HEK293T (cell line): Measurements from ENCODE around the gene ARHGAP45.

ENCODE experiments used
- ARNT ChIP-seq: fragments of 450-650 bp; IDR thresholded peaks from 2 replicates; pipeline ENCODE4 v1.6.1; 2017; ENCODE audit warnings: mild to moderate bottlenecking
- CTBP1 ChIP-seq: fragments of 450-650 bp; IDR thresholded peaks from 2 replicates; pipeline ENCODE4 v1.6.1; 2016; ENCODE audit warnings: borderline replicate concordance
- FOXA1 ChIP-seq: fragments of 450-650 bp; IDR thresholded peaks from 2 replicates; pipeline ENCODE4 v1.6.1; 2016; ENCODE audit warnings: mild to moderate bottlenecking
- FOXM1 ChIP-seq: fragments of 450-650 bp; IDR thresholded peaks from 2 replicates; pipeline ENCODE4 v1.6.1; 2017; ENCODE audit warnings: mild to moderate bottlenecking, borderline replicate concordance
- LEF1 ChIP-seq: fragments of 450-650 bp; IDR thresholded peaks from 2 replicates; pipeline ENCODE4 v1.6.1; 2017; ENCODE audit warnings: mild to moderate bottlenecking, borderline replicate concordance
- PKNOX1 ChIP-seq: fragments of 450-650 bp; IDR thresholded peaks from 2 replicates; pipeline ENCODE4 v1.6.1; 2016
- SP1 ChIP-seq: fragments of 450-650 bp; IDR thresholded peaks from 2 replicates; pipeline ENCODE4 v1.6.1; 2017
- SUZ12 ChIP-seq: fragments of 450-650 bp; IDR thresholded peaks from 2 replicates; pipeline ENCODE4 v1.6.1; 2016; ENCODE audit warnings: mild to moderate bottlenecking
- TARDBP ChIP-seq: fragments of 450-650 bp; IDR thresholded peaks from 2 replicates; pipeline ENCODE4 v1.6.1; 2016

GRCh38 chr19:1070931-1071791 is 4.2 kb downstream of the ARHGAP45 start:
- TF ChIP-seq ARNT (no peak), SUZ12 (no peak), SP1 (no peak), FOXM1 (no peak), TARDBP (no peak), LEF1 (no peak), FOXA1 (no peak), CTBP1 (no peak), PKNOX1 (no peak)
